NCI-H2171 (cell line): ENCODE data around the gene XRCC5.

Source experiments
- DNase-seq: peaks from one replicate; lab custom pipeline; 2025; lab: John Stamatoyannopoulos, UW

Gene XRCC5

DNA sequence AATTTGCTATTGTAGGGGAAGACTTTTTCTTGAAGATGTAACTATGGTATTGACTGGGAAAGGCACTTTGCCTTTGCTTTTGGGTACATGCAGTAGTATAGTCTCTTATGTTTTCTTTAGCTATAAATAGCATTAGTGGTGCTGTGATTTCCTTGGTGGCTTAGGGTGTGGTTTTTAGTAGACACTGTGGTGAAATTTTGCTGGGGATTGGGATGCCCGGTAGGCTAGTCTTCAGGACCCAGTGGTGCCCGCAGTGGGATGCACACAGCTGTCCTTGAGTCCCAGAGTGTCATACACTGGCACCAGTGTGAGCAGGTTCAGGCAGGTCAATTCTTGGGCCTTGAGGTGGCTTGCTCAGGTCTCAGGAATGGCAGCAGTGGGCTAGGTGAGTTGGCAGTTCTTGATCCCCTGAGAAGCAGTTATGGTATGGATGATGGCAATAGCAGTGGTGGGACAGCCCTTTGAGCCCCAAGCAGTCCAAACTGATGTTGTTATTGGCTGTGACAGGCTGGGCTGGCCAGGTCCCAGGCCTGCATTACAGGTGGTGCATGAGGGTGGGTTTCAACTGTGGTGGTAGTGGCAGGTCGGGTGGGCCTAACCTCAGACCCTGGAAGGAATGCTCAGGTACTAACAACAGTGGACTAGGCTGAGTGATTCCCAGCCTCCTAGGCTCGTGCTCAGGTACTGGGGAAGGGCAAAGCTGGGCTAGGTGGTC, 124.3 kb downstream of the XRCC5 start:
- no peak for DNase-seq

DNA sequence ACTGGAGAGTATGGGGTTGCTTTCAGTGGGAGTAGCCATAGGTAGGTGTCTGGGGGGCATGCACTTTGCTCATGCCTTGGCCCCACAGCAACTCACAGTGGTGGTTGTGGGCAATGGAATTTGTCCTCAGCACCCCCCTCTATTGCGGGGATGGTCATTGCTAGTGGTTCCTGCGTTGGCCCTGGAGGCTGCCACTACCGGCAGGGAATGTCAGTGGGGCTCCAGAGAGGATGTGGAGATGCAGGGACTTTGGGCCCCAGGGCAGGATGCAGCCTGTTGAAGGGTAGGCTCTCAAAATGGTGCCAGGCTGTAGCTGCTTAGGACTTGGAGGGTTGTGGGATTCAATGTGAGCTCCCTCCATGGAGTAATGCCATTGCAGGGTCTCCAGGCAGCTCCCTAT, 125.0 kb downstream of the XRCC5 start:
- DNase-seq = no peak

DNA sequence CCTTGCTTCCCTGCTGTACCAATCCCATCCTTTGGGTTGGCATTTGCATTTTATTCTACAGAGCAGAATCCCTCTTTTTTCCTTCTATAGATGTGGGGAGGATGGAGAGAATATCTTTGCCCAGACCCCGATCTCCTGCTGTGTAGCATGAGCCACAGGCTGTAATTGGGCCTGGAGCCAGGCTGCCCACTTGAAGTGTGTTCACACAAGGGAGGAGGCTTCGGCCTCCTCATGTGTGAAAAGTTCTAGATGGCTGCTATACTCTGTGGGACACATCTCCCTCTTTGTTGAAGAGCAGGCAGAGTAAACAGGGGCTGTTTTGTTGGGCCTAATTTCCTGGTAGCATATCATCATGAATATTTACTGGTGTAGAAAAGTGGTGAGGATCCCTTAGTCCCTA, 126.3 kb downstream of the XRCC5 start:
- no peak for DNase-seq

DNA sequence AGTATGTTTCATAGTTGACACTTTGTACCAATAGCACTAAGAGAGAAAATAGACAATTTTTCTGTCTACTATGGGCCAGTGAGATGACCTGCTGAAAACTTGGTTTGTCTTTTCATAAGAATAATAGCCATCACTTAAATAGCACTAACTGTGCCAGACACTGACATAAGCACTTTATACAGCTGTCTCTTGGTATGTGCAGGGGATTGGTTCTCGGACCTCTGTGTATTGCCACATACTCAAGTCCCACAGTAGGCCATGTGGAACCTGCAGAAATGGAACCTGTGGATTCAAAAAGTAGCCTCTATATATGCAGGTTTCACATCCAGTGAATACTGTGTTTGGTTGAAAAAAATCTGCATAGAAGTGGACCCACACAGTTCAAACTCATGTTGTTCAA, 126.7 kb downstream of the XRCC5 start:
- no peak for DNase-seq

DNA sequence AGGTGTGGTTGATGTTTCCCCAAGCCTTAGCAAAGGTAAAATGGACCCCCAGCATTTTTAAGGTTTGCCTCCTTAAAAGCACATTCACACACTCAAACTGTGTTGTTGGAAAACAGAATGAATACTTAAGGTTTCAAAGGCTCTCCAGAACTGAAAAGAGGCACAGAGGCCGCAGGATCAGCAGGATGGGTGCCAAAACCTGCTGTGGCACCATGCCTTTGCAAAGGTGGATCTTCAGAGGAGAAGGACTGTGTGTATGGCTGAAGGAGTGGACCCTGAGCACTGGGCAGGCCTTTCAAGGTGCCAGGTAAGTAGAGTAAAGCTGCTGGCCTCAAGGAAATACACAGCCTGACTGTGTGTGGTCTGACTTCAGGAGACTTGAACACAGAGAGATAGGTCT, 127.3 kb downstream of the XRCC5 start:
- no peak for DNase-seq

DNA sequence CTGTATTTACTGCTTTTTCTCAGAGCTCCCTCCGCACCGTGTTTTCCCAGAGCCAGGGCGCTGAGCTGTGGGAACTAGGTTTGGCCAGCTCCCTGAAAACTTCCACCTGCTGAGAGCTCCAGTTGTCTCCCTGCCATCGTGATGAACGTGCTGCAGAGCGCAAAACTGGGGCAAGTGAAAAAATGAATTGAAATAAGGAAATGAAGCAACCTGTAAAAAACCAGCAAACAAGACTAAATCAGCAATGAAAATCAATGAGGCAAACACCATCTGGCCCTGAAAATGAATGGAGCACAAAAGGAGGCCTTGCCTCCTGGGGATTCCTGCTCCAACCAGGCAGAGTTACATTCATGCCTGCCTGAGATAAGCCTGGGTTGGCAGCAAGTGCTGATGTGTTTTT, 133.2 kb downstream of the XRCC5 start:
- peak; percentile 94 for DNase-seq

DNA sequence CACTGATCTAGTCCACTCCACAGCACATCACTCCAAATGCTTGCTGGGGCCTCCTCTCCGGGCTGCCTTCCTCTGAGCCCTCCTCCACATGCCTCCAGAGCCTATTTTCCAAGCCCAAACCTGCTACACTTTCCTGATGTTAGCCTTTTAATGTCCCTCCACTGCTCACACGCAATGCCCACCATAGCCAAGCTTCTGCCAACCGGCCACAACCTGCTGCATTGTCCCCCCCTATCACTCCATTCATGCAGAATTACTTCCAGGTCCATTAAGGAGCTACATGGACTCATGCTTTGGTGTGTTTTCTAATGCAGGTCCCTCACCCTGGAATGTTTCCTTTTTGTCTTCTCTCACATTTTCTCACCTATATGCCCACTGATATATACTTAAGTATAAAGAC, 133.9 kb downstream of the XRCC5 start:
- DNase-seq = no peak

DNA sequence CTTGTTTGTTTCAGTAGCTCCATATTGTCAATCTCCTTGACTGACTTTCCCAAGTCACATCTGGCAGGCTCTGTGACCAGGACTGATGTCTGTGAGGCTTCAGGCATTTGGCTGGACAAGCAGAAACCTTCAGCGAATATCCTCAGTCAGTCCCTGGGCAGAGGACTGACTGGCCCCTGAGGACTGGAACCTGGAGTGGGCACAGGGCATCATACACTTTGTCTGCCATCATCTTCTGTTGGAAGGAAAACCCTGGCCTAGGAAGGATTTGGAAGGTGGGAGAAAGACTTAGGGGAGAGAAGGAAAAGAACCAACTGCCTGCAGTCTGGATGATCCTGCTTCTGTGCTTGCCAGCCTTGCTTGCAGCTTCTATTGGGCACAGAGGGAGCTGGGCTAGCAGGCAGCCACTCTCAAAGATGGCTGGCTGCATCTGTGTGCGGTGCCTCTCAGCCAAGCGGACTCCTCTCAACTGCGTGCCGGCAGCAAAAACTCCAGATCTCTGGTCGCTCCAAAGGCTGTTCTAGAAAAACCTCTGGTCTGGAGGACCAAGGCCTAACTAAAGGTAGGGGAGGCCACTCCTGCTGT, 136.3 kb downstream of the XRCC5 start:
- no peak for DNase-seq

DNA sequence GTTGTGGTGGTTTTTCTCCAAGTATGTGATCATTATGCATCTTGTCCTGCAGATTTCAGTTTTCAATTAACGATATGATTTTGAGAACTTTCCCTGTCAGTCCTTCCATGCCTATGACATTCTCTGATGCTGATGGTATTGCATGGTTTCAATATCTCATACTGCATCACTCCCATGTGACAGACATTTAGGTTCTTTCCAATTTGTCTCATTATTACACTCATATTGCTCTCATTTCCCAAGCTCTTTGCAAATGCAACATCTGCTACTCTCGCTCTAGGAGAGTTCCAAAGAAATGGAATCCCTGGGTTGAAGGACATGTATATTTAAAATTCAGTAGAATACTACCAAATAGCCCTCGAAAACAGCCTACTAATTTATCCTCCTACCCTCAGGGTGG, 137.6 kb downstream of the XRCC5 start:
- DNase-seq = no peak
